Measurements from ENCODE around the gene LRCOL1.
A peak's percentile ranks its signal among the peaks of the same experiment; 100 is the strongest.

The LRCOL1 gene

DNA sequence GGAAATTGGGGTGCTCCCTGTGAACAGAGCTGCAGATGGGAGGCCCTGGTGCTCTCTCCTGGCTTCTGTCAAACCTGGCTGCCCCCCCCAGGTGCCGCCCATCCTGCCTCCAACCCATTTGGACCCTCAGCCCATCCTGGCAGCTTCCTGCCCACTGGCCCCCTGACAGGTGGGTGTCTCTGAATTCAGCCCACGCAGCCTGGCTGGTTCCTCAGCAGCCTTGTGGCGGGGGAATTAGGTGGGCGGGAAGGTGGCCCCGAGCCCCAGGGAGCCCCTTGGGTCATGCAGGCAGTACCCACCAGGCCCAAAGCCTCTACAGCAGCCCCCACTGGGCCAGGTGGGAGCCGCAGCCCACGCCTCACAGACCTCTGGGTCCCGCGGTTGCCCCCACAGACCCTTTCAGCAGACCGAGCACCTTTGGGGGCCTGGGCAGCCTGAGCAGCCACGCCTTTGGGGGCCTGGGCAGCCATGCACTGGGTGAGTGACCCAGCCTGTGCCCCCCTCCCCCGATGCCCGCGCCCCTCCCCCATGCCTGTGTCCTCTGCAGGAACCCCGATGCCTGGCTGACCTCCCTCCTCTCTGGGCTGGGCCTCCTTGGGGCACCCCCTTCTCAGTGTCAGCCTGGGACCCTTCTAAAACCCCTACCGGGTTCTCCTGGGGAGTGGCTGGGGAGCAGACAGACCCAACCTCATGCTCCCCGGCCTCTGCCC is 28.9 kb downstream of the LRCOL1 start:
- no peak for DNase-seq (ENCODE audit: low spot score)

DNA sequence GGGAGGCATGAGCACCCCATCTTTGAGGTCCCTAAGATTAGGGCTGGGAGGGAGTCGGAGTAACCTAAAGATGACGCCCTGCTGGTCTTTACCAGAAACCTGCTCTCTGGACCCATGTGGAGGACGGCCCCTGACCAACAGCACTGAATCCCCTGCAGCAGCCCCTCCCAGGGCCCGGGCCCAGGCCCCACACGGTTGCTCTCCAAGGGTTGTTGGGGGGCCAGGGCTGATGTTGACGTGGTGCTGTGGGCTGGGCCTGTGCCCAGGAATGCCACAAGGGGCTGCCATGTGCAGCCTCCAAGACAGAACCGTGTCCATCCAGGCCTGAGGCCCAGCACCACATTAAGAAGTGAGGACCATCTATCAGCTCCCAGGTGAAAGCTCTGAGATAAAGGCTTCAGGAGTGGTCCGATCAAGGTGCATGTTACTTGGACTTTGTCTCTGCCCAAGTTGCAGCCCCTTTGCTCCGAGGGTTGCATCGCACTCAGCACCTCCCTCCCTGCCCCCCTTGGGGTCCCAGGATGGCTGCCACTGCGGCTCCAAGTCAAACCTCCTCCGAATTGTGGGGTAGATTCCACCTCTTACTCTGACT is 29.6 kb downstream of the LRCOL1 start:
- no peak for DNase-seq (ENCODE audit: low spot score)

DNA sequence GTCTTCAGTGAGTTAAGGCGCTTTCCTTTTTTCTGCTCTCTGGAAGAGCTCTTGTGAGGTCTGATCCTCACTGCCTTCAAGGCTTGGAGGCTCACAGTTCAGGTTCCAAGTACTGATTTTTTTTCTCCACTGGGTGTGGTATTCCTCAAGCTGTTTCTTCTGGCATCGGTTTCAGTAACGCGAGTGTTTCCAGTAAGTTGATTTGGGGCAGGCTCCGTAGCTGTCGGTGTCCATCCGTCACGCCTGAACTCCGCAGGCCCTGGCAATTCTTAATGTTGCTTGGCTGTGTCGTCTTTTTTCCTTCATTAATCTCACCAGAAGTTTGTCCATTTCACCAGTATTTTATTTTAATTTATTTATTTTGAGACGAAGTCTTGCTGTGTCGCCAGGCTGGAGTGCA is 30.6 kb downstream of the LRCOL1 start:
- DNase-seq (ENCODE audit: low spot score): no peak

DNA sequence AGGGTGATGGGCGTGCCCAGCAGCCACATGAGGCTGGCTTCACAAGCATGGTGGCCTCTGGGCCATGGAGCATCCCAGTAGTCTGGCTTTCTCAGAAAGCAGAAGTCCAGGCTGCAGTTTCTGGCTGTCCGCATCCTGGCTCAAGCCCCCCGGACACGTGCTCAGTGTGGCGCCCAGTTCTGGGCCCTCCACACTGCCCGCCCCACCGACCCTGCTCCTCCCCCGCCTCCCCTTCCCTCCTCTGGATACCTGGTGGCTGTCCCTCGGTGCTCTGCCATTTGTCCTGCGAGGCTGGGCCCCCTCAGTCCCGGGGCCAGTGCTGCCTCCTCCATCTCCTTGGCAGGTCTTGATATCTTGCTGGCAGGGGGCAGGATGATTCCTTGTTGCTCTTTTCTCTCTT is 31.6 kb downstream of the LRCOL1 start:
- DNase-seq (ENCODE audit: low spot score): no peak

DNA sequence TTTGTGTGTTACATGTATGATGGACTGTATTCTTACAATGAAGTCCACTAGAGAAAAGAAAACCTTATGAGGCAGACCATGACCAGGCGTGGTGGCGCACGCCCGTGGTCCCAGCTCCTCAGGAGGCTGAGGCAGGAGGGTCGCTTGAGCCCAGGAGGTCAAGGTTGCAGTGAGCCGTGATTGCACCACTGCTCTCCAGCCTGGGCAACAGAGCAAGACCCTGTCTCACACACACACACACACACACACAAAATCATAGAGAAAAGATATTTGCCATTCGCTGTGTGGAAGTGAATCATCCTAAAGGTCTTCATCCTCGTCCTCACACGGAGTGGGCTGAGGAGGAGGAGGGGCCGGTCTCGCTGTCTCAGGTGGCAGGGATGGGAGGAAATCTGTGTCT is 32.3 kb downstream of the LRCOL1 start:
- no peak for DNase-seq (ENCODE audit: low spot score)

DNA sequence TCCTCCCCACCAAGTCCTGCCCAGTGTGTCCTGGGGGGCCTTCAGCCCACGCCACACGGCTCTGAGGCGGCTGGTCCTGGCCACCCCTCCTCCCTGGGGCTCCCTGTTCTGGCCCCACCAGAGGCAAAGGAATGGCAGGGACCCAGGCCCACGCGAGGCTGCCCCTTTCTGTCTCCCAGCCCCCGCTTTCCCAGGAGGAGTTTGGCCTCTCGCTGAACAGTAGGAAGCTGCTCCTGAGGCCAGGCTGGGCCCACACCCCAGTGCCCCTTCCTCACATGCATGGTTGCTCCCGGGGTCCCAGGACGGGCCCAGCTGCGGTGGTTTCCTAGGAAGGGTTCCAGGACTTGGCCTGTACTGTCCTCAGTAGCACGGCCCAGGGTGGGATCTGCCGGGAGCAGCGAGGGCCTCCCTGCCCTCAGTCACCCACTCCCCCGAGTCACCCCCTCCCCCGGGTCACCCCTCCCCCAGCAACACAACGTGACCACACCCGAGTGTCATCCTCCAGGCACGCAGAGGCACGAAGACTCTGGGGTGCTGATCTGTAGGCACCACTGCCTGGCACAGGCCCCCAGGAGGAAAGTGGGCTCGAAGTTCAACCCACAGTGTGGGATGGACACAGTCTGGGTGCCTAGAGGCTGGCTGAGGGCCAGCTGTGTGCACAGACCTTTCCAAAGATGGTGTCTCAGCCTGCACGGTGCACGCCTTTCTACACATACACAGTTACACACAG is 33.0 kb downstream of the LRCOL1 start:
- DNase-seq (ENCODE audit: low spot score): no peak

DNA sequence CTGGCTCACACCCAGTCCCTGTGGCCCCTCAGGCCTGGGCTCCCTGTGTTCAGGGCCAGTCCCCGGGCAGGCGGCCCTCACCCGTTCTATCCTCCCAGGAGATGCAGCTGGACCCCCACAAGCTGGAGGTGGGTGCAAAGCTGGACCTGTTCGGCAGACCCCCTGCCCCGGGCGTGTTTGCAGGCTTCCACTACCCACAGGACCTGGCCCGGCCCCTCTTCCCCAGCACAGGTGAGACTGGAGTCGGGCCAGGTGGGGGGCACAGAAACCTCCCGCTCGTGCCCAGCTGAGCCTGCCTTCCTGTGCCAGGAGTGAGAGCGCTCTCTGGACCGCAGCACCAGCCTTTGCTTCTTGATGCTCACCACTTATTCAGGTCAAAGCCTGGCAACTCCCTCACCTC is 33.7 kb downstream of the LRCOL1 start:
- no peak for DNase-seq (ENCODE audit: low spot score)

DNA sequence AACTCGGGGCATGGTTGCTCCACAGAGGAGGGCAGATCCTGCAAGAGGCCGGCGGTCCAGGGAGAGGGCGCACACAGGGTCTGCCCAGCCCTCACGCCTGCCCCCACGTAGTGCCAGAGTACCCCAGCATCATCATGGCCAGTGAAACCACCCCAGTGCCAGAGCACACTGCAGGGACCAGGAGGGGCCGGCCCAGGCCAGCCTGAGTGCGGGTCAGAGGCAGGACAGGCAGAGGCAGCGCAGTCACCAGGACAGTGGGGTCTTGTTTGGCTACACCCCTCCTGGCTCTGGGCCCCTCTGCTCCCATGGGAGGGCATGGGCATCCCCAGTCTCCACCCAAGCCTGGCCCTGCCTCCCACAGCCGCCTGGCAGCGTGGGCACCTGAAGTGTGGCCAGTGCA is 34.7 kb downstream of the LRCOL1 start:
- no peak for DNase-seq (ENCODE audit: low spot score)

DNA sequence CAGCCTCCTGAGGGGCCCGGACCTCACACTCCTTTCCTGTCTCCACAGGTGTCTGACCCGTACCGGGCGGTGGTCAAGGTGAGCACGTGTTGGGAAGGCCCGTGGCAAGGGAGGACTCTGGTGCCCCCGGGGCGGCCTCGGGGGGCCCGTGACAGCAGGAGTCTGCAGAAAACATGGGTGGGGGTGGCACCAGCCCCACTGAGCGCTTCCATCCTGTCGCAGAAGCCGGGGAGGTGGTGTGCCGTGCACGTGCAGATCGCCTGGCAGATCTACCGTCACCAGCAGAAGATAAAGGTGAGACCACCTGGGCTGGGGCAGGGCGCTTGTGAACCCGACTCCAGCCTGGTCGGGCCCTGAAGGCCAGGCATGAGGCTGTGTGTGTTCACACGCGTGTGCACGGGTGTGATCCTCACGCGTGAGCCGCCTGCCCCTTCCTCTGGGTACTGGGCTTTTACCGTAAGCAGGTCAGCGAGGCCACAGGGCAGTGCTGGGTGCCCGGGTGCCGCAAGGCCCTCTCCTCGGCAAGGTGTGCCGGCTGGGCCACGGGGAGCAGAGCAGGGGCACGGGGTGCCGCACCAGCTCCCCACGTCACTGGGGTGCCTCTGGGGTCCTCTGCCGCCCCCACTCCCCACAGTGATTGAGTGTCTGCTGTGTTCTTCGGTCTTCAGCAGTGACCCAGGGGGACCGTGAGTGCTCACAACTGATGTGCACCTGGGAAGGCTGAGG is 35.9 kb downstream of the LRCOL1 start:
- no peak for DNase-seq (ENCODE audit: low spot score)

DNA sequence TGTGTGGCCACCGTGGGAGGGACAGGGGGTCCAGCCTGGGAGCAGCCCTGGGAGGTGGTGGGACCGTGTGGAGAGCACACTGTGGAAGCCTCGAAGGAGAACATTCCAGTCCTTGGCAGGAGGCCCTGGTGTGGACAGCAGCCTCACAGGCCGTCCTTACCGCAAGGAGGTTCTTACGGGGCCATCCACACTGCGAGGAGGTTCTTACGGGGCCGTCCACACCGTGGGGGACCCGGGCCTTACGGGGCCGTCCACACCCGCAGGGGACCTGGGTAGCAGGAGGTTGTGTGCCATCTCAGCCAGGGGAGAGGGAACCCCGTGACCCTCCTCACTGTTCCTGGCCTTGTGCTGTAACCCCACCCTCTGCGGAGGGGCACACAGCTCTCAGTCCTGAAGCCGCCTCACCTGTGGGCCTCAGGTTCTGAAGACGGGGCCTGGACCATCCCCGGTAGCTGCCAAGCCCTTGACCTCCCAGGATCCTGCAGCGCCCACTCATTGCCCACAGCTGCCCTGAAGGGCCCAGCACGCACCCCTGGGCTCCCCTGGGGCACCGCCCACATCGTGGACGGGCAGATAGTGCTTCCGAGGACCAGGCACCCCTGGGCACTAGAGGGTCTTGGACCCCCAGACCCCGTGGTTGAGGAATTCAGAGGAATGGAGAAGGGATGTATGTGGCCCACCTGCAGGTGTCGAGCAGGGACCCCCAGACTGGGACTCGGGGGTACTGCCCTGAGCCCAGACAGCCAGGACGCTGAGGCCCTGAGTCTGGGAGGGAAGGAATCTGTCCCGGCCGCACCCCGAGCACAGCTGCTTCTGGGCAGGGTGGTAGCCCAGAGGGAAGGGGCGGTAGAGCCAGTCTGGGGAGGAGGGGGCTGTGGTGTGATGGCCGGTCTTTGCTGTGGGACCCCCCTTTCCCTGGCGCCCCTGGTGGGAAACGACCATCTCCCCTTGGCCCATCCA is 37.3 kb downstream of the LRCOL1 start:
- no peak for DNase-seq (ENCODE audit: low spot score)

DNA sequence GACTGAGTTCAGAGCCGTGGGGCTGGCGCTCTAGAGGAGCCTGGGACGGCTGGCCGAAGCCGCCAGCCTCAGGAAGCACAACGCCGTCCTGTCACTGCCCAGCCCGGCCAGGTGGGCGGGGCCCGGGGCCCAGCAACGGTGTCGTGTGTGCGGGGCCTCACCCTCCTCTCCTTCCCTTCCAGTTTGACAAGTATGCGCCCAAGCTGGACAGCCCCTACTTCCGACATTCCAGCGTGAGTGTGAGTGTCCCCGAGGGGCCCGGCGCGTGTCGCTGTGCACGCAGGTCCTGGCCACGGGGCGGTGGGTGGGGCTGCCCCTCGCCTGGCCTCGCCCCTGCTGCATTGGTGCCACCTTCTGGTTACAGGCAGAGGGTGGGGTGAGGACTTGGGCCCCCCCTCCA is 38.3 kb downstream of the LRCOL1 start:
- DNase-seq (ENCODE audit: low spot score): no peak

DNA sequence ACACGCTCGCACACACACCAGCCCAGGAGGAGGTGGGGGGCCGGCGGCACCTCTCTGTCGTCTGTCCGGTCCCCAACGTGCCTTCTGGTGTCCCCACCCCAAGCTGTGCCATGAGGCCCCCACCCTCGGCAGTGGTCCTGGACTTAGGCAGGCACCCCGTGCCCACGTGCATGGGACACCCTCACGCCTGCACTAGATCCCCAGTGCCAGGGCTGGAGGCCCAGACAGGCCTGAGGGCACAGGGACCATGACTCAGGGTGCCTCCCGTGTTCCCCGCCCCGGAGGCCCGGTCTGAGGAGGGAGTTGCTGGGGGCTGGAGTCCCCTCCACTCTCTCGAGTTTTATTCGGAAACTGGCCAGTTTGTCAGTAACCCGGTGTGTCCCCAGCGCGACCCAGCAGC is 38.8 kb downstream of the LRCOL1 start:
- no peak for DNase-seq (ENCODE audit: low spot score)

DNA sequence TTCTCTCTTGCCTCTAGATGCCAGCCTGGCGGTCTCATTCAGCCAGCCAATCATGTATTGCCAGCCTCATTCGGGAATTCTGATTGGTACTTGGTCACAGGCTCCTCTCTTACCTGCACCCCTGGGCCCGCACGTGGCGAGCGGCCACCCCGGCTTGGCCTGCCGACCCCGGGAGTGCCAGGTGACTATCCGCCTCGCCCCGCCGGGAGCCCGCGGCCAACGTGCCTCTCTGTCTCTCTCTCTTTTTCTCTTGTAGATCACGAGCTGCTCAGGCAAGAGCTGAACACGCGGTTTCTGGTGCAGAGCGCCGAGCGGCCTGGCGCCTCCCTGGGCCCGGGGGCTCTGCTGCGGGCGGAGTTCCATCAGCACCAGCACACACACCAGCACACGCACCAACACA is 39.3 kb downstream of the LRCOL1 start:
- no peak for DNase-seq (ENCODE audit: low spot score)

DNA sequence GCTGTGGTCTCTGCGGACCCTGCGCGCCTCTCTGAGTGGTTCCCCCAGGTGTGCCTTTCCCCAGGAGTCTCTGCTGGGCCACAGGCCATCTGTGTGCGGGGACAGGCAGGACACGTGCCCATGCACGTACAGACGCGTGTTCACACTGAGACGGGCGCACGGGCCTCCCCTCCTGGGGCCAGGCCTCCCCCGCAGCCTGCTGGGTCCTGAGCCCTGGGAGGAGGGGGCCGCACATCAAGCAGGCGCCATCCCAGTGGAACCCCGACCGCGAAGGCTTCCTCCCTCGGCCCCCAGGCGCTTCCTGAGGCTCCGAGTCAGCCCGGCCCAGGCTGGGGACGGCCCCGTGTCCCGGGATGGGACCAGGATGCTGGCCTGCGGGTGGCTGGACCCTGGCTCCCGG is 39.7 kb downstream of the LRCOL1 start:
- DNase-seq (ENCODE audit: low spot score): no peak

DNA sequence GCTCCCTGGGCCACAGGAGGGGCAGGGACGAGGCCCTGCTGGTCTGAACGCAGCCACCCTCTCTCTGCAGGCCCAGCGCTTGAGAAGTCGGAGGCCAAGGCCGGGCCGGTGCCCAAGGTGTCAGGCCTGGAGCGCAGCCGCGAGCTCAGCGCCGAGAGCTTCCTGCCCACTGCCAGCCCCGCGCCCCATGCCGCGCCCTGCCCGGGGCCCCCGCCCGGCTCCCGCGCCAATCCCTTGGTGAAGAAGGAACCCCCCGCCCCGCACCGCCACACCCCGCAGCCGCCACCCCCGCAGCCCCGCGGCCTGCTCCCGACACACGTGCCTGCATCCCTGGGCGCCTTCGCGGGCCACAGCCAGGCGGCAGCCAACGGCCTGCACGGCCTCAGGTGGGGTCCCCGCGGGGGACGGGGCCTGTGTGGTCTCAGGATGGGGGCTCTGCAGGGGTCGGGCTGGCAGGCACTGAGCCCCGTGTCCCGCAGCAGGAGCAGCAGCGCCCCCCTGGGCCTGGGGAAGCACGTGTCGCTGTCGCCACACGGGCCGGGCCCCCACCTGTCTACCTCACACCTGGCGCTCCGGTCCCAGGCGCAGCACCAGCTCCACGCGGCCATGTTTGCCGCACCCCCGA is 40.4 kb downstream of the LRCOL1 start:
- no peak for DNase-seq (ENCODE audit: low spot score)

DNA sequence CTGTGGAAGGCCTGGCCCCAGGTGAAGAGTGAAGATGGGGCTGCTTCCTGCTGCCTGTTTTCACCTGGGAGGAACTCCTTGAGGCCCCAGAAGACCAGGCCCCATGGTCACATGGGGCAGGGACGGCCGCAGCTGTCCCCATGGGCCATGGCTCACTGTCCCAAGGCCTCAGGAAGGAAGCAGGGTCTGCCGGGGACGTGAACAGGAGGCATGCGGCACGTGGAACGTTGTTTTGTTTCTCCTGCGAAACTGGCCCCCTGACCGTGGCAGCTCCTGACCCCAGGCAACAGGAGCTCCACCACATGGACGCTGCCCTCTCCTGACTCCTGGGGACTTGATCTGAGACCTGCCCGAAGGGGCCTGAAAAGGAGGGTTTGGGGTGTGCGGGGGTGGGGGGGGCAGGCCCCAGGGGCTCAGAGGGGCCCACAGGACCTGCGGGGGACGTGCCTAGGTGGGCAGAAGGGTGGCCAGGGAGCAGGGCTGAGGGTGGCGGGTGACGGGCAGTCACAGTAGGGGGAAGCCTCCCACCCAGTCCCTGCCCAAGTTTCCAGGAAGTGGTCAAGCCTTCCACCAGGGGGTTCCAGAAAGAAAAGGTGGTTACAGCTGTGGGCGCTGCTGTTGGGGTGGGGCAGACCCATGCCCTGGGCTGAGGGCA is 41.4 kb downstream of the LRCOL1 start:
- DNase-seq (ENCODE audit: low spot score): no peak

DNA sequence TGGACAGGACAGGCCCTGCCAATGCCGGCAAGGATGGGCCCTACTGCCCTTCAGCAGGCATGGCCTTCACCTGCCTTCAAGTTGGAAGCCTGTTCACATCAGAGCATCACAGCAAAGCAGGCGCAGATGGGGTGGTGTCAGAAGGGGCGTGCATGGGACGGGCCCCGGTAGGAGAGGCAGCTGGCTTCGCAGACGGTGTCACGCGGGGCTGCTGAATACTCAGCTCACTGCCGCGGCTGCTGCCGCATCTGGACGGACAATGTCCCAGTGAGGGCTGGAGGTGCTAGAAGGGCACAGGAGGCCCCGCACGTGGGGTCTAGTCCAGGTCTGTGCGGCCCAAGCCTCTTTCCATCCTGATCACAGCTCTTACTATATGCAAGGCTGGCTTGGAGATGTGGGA is 42.1 kb downstream of the LRCOL1 start:
- no peak for DNase-seq (ENCODE audit: low spot score)

DNA sequence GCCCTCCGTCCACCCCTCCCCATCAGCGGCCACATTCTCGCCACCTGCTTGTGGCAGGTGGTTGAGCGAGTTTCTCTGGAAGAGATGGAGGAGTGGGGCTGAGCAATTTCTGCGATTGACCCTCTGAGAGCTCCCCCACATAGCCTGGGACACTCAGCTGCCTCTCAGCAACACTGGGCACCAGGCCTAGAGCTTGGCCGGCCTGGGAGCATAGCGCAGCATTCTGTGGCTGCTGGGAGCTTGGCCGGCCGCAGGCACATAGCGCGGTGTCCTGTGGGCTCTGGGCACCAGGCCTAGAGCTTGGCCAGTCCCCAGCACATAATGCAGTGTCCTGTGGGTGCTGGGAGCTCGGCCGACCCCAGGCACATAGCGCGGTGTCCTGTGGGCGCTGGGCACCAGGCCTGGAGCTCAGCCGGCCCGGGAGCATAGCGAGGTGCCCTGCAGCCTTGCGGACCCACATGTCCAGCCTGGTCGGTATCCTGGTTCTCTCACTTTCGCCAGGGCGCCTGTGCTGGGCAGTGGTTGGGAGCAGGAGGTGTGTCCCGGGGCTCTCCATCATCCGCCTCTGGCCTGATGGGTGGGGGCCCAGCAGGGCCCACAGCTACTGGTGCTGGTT is 43.8 kb downstream of the LRCOL1 start:
- DNase-seq (ENCODE audit: low spot score): peak; percentile 70

DNA sequence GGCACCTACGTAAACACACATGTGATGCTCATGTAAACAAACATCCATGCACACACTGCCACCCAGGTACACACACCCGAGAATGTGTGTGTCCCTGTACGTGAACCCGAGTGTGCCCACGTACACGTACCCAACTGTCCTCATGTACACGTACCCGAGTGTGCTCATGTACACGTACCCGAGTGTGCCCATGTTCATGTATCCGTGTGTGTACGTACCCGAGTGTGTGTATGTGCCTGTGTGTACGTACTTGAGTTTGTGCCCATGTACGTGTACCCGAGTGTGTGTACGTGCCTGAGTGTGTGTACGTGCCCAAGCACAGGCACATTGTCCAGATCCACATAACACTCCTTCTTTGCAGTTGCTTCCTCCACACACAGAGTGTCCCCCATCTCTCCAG is 45.0 kb downstream of the LRCOL1 start:
- DNase-seq (ENCODE audit: low spot score): no peak

DNA sequence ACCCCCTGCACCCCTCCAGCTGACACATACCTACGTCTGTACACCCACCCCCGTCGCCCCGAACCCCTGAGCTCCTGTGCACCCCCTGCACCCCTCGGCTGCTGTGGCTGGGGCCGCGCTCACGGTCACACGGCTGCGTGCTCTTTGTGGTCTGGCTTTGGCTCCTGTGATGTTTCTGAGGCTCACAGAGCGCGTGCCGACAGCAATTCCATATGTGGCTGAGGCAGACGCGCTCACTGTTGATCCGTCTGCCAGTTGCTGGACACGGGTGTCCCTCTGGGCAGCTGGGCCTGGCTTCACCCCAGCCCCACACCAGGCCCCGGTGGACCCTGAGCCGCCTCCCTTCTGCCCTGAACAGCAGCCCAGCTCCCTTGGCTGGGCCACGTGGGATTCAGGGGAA is 46.5 kb downstream of the LRCOL1 start:
- no peak for DNase-seq (ENCODE audit: low spot score)
